Stimulated activated CD4-positive, alpha-beta T cell treated with anti-CD3 and anti-CD28 coated beads, Interleukin-2, amount 100 ng/mL, for 4 hours (primary cell): ENCODE results near the gene WNT5B.

Experiments used
- DNase-seq: peaks from one replicate; pipeline ENCODE4 v3.0.0-alpha.2; 2020; ENCODE audit warnings: low read depth

WNT5B gene

GRCh38 chr12:1630133-1630826 lies 1.2 kb downstream of the WNT5B start:
- DNase-seq: no peak

GRCh38 chr12:1630827-1631591 lies 2.0 kb downstream of the WNT5B start:
- no peak for DNase-seq

DNA sequence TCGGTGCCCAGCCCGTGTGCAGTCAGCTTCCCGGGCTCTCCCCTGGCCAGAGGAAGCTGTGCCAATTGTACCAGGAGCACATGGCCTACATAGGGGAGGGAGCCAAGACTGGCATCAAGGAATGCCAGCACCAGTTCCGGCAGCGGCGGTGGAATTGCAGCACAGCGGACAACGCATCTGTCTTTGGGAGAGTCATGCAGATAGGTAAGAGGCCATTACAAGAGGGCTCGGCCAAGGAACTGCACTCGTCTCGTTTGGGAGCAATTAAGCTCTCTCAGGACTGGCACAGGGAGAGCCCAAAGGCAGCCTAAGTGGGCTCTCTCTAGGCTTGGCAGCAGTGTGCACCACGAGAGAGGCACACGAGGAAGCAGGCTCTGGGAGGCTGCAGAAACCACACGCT lies 3.7 kb downstream of the WNT5B start:
- no peak for DNase-seq

GRCh38 chr12:1633459-1633858 lies 4.4 kb downstream of the WNT5B start:
- DNase-seq: no peak

DNA sequence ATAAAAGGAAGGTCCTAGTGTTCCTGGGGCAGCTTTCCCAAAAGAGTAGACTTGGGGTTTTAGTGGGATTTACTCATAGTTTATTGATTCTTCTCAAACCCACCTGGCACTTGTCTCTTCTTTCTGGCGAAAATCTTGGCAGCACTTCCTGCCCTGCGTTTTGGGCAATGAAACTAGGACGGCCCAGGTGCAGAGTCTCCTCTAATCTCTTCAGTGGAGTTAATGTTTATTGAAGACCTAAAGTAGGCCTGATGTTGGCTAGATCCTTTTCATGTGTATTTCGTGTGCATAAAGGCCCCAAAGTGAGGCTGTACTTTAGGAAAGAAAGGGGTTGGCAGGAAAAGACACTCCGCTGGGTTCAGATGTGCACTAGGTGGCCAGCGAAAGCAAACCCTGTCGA lies 5.1 kb downstream of the WNT5B start:
- no peak for DNase-seq

DNA sequence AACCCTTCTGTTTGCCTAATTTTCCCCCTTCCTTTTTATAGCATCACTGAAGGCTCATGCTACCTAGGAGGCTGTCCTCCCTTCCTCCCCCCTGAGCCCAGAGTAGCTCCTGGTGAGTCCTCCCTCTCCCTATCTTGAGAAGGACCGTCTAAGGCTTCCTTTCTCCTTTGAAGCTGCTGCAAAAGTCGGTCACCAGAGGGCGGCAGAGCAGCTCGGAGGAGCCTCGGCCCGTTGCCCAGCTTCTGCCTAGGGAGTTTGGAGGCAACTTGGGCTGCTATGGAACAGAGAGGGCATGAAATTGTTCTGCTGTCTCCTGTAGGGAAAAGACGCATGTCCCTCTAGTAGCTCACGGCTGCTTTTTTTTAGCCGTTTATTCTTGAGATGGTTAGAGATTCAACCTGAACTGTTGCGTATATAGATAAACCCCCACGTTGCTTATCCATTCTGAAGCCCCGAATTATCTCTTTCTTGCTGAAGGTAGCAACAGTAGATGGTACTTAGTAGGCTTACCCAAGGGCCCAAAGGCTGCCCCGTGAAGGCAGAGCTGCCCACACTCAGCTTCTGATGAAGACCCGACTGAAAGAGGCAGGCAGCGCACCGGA lies 5.7 kb downstream of the WNT5B start:
- DNase-seq: peak; percentile 35

DNA sequence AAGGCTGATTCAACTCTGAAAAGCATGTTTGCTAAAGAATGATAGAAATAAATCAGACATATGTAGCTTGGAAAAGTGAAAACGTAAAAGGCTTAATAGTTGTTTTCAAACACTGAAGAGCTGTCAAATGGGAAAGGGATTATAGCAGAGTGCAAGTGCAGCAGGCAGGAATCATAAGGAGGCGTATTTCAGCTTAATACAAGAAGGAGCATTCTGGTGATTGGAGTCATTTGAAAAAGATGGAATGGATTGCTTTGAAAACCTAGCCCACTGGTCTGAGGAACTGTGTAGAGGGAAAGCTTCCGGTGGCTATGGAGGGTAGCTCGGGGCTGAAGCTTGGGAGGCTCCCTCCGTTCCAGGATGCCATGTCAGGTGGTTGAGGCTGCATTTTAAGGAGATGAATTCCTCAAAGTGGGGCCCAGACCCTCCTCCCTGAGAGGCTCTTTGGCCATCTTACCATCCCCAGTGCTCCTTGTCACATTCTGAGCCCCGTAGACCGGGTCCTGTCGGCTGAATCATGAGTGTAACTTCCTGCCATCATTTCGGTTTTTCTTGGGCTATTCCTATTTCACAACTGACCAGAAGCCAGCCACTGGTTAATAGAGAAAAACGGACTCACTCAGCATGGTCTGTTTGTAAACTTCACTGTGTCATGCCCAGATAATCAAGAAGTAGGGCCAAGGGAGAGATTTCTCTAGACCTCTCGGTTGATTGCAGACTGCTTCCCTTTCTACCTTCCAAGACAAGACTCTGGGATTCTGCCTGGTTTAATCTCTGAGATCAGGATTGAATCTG lies 6.5 kb downstream of the WNT5B start:
- no peak for DNase-seq

GRCh38 chr12:1638203-1638602 lies 9.2 kb downstream of the WNT5B start:
- no peak for DNase-seq

DNA sequence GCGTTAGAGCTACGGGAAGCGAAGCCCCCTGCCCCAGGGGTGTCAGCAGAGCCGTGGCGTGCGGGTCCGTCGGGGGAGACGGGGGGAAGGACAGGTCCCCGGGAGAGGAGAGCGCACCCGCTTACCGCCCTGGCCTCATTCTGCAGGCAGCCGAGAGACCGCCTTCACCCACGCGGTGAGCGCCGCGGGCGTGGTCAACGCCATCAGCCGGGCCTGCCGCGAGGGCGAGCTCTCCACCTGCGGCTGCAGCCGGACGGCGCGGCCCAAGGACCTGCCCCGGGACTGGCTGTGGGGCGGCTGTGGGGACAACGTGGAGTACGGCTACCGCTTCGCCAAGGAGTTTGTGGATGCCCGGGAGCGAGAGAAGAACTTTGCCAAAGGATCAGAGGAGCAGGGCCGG lies 10.5 kb downstream of the WNT5B start:
- no peak for DNase-seq

DNA sequence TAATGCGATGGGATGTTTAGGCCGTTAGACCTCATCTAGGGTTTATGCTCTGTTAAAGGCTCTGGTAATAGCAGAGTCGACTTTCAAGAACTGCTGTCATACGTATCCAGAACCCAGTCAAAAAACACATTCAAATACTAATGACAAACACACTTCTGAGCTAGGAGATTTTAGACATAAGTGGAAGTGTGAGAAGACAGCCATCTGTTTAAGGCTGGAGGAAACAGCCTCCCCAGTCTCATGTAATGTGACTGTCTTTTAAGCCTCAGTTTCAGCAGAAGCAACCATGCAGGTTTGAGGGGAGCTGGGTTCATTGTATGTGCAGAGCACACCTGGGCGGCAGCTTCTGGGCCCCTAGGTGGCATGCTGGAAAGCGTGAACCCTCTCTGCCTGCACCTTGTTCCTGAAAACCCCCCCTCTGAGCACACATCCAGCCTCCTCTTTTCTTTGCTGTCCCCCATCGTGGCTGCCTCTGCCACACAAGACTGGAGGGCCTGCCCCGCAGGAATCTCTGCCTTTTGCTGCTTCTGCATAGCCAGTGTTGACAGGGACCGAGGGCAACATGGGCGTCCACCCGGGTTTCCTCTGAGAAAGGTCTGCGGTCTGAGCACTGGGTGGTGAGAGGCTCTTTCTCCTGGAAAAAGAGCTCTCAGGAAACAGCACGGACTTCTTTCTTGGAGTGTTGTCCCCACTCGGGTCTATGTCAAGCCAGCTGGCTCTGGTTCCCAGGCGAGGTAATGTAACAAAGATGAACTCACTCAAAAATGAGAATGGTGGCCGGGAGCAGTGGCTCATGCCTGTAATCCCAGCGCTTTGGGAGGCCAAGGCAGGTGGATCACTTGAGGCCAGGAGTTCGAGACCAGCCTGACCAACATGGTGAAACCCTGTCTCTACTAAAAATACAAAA lies 11.6 kb downstream of the WNT5B start:
- DNase-seq: no peak

DNA sequence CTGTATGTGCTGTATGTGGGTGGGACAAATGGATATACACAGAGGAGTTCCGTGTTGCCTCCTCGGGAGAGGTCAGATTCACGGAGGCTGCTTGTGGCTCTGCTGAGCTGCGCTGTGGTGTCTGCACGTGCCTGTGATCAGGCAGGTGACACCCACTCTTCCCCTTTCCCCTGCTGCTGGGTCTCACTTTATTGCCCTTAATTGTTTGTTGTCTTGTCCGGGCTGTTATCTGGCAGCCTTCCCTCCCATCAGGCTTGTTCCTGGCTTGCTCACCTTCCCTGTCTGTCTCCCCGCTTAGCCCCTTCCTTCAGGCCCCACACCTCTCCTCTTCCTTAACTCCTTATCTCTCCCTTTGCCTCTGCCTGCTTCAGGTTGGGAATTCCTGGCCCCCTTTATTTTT lies 13.5 kb downstream of the WNT5B start:
- DNase-seq: no peak

DNA sequence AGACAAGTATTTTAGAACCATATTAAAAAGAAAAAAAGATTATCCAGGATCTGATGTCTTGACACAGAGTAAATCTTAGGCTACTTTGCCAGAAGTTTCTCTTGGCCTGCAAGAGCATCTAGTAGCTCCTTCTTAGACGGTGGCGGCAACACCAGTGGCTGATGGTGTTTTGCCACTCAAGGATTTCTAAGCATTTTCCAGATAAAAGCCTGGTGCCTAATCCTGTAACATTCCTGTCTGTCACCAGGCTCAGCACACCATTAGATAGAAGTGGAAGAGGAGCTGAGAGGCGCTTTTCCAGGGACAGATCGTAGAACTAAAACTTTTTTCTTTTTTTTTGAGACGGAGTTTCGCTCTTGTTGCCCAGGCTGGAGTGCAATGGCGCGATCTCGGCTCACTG lies 14.0 kb downstream of the WNT5B start:
- DNase-seq: no peak

GRCh38 chr12:1643905-1644533 lies 15.0 kb downstream of the WNT5B start:
- DNase-seq: no peak

DNA sequence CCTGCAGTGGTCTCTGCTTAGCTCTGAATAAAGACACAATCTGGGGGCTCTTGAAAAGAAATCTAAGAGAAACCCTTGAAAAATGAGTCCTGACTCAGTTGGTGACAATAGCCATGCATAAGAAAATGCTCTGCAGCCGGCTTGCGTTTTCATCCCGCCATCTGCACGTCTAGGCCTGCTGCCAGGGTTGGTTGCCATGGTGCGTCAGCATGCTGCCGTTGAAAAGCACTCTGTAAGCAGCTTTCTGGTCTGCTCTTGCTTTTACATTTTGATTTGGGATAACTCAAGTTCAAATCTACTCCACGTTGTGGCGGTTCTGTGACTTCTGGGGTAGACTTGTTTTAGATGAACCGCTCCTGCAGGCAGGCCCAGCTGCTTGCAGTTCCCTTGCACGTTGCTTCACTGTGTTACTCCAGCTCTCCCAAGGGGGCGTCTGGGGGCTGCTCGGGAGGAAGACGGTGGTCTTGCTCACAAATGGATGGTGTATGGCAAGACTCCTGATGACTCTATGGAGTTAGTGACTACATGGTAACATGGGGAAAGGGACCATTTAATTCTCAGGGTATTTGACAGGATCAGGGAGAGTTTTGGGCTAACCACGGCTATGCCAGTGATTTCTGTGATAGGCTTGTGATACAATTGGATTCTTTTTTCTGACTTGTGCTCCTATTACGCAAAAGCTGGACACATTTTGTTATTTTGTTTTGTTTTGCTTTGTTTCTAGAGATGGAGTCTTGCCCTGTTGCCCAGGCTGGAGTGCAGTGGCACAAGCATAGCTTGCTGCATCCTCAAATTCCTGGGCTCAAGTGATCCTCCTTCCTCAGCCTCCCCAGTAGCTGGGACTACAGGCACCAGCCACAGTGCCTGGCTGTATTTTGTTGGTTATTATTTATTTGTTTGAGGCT lies 15.8 kb downstream of the WNT5B start:
- DNase-seq: no peak

GRCh38 chr12:1645819-1646218 lies 16.8 kb downstream of the WNT5B start:
- DNase-seq: no peak

DNA sequence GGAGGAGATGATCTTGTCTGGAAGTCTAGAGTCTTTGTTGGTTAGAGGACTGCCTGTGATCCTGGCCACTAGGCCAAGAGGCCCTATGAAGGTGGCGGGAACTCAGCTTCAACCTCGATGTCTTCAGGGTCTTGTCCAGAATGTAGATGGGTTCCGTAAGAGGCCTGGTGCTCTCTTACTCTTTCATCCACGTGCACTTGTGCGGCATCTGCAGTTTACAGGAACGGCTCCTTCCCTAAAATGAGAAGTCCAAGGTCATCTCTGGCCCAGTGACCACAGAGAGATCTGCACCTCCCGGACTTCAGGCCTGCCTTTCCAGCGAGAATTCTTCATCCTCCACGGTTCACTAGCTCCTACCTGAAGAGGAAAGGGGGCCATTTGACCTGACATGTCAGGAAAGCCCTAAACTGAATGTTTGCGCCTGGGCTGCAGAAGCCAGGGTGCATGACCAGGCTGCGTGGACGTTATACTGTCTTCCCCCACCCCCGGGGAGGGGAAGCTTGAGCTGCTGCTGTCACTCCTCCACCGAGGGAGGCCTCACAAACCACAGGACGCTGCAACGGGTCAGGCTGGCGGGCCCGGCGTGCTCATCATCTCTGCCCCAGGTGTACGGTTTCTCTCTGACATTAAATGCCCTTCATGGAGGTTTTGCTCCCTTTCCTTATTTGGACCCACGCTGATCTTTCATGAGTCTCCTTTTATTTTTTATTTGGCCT lies 17.7 kb downstream of the WNT5B start:
- DNase-seq: no peak

- DNase-seq: no peak
Observed at GRCh38 chr12:1647285-1647669, 18.2 kb downstream of the WNT5B start.

DNA sequence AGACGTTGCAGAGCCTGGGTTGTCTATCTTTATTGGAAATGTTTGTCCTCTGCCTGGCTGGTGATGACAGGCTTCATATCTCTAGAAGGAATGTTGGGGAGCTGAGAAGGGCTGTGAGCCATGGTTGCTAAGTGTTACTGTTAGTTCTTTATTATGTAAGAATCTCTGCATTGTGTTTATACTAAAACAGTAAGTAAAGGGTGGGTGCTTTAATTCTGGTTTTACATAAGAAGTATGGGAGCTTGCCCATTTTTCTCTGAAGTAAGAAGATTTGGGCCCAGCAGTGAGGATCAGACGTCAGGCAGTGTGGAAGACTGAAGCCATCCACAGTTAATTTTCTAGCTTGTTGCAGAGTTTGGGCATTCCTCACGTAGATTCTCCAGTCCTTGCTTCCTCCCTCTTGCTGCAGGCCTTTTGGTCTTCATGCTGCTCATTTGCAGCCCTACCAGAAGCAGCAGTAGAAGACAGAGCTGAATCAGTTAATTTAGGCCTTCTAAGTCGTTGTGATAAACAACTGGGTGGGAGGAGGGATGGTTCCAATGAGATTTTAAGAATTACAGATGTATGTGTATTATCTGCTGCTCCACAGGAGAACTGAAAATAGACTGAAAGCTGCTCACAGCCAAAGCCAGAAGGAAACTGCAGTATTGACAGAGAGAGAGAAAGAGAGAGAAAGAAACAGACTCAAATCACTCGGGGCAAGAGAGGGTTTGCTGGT lies 21.4 kb downstream of the WNT5B start:
- DNase-seq: no peak

GRCh38 chr12:1650978-1651361 lies 21.9 kb downstream of the WNT5B start:
- DNase-seq: no peak
